ENCODE data around the gene CAPN2. TPM values are rescaled to one million over a fixed set of nuclear protein-coding genes. Genes with fewer than 3 reads are reported as not detected.

Gene CAPN2
- polyA plus RNA-seq, 3 donors = 127 to 186 (median 182) TPM

- Histone ChIP-seq H4K20me1 (ENCODE audit: insufficient read depth, low read length) (peaks cover 3% of the 10 kb centered on the region), H3K9me3 (replicated peaks in 1 of 2; ENCODE audit: control insufficient read depth in 1 of 2, insufficient read depth in 1 of 2, low read length in 2 of 2) (no peaks in the 10 kb centered on the region), H3K36me3 (replicated peaks in 1 of 2; ENCODE audit: control insufficient read depth in 1 of 2, insufficient read depth in 2 of 2, low read length in 2 of 2) (peaks cover 27 to 30% of the 10 kb centered on the region in 2 donors), H2AFZ (ENCODE audit: insufficient read depth, low read depth, low read length, poor library complexity, severe bottlenecking) (no peak overlapping the region), H3K4me3 (replicated peaks in 1 of 3; ENCODE audit: low read depth in 2 of 3, low read length in 3 of 3) (peak overlapping the region in 1 of 3 experiments; percentile 86), H3K79me2 (ENCODE audit: insufficient read depth, low read length) (peaks cover 83% of the 10 kb centered on the region), H3K4me2 (replicated peaks; ENCODE audit: extremely low read depth, low read length, poor library complexity, severe bottlenecking) (peak overlapping the region; percentile 98), H3K4me1 (ENCODE audit: control insufficient read depth in 1 of 2, insufficient read depth in 2 of 2, low read length in 2 of 2) (peaks cover 69 to 74% of the 10 kb centered on the region in 2 donors), H3K27me3 (ENCODE audit: control insufficient read depth in 2 of 2, insufficient read depth in 2 of 2, low read length in 2 of 2) (no peaks in the 10 kb centered on the region), H3K27ac (ENCODE audit: low read depth in 1 of 2, low read length in 2 of 2) (peak overlapping the region; percentile 69 to 96), H3K9ac (ENCODE audit: insufficient read depth, low read length, poor library complexity, severe bottlenecking) (peak overlapping the region; percentile 51)
- Mint-ChIP-seq H3K27ac (peak overlapping the region; percentile 91 to 98 (median 96)), H3K4me3 (peak overlapping the region; percentile 69 to 79), H3K36me3 (peaks cover 45 to 46% of the 10 kb centered on the region in 2 donors), H3K9me3 (no peaks in the 10 kb centered on the region), H3K27me3 (ENCODE audit: low read depth in 3 of 3) (peaks cover 0 to 2% (median 0%) of the 10 kb centered on the region in 3 donors), H3K4me1 (peaks cover 73% of the 10 kb centered on the region)
- intact Hi-C loops (cut with micrococcal nuclease) = loop anchor here in 1 of 2 donors (10.0 kb wide), 1 partner anchor 108 kb away; no protein-coding TSS in a partner anchor
- TF ChIP-seq CTCF (IDR thresholded peaks at IDR 0.05) = no peak
- peak; percentile 66 to 78 (median 72) for DNase-seq
- WGBS (ENCODE audit: insufficient coverage) = 10% methylated on average over 6 of the region's 7 CpGs
These were observed 4.0 kb downstream of the CAPN2 start for GRCh38 chr1:223716302-223716862.

- H3K9me3 Mint-ChIP-seq = no peaks in the 10 kb centered on the region
- peaks cover 90% of the 10 kb centered on the region for H3K79me2 ChIP-seq (ENCODE audit: insufficient read depth, low read length)
- H3K4me1 ChIP-seq (ENCODE audit: control insufficient read depth in 1 of 2, insufficient read depth in 2 of 2, low read length in 2 of 2) = peaks cover 73 to 77% of the 10 kb centered on the region in 2 donors
- peak overlapping the region; percentile 35 to 79 for H3K4me3 Mint-ChIP-seq
- peaks cover 29 to 35% of the 10 kb centered on the region in 2 donors for H3K36me3 ChIP-seq (replicated peaks in 1 of 2; ENCODE audit: control insufficient read depth in 1 of 2, insufficient read depth in 2 of 2, low read length in 2 of 2)
- peak overlapping the region in 1 of 3 experiments; percentile 86 for H3K4me3 ChIP-seq (replicated peaks in 1 of 3; ENCODE audit: low read depth in 2 of 3, low read length in 3 of 3)
- peak overlapping the region; percentile 91 to 98 (median 96) for H3K27ac Mint-ChIP-seq
- H4K20me1 ChIP-seq (ENCODE audit: insufficient read depth, low read length) = peaks cover 3% of the 10 kb centered on the region
- TF ChIP-seq CTCF (IDR thresholded peaks at IDR 0.05) = no peak
- H3K27ac ChIP-seq (ENCODE audit: low read depth in 1 of 2, low read length in 2 of 2) = peak overlapping the region; percentile 86 to 96
- H3K36me3 Mint-ChIP-seq = peaks cover 51 to 54% of the 10 kb centered on the region in 2 donors
- peaks cover 76% of the 10 kb centered on the region for H3K4me1 Mint-ChIP-seq
- H3K4me2 ChIP-seq (replicated peaks; ENCODE audit: extremely low read depth, low read length, poor library complexity, severe bottlenecking) = peak overlapping the region; percentile 98
- intact Hi-C loops (cut with micrococcal nuclease) = loop anchor here in 1 of 2 donors (10.0 kb wide), 1 partner anchor 108 kb away; no protein-coding TSS in a partner anchor
- peaks cover 0 to 2% (median 0%) of the 10 kb centered on the region in 3 donors for H3K27me3 Mint-ChIP-seq (ENCODE audit: low read depth in 3 of 3)
- 73% methylated on average over 4 of the region's 5 CpGs for WGBS (ENCODE audit: insufficient coverage)
- H3K9me3 ChIP-seq (replicated peaks in 1 of 2; ENCODE audit: control insufficient read depth in 1 of 2, insufficient read depth in 1 of 2, low read length in 2 of 2) = no peaks in the 10 kb centered on the region
- DNase-seq = no peak
- no peak overlapping the region for H2AFZ ChIP-seq (ENCODE audit: insufficient read depth, low read depth, low read length, poor library complexity, severe bottlenecking)
- H3K9ac ChIP-seq (ENCODE audit: insufficient read depth, low read length, poor library complexity, severe bottlenecking) = peak overlapping the region; percentile 51
- H3K27me3 ChIP-seq (ENCODE audit: control insufficient read depth in 2 of 2, insufficient read depth in 2 of 2, low read length in 2 of 2) = no peaks in the 10 kb centered on the region
These were observed 4.8 kb downstream of the CAPN2 start for GRCh38 chr1:223717123-223717522.

Data from CD14-positive monocyte (primary cell).